Measurements from ENCODE around the gene CTSZ. TPM values are rescaled to one million over a fixed set of nuclear protein-coding genes. Genes with fewer than 3 reads are reported as not detected.

Gene CTSZ
- polyA plus RNA-seq, 6 donors from 2014 or later, result 15.7 to 39.6 (median 25.4) TPM

DNA sequence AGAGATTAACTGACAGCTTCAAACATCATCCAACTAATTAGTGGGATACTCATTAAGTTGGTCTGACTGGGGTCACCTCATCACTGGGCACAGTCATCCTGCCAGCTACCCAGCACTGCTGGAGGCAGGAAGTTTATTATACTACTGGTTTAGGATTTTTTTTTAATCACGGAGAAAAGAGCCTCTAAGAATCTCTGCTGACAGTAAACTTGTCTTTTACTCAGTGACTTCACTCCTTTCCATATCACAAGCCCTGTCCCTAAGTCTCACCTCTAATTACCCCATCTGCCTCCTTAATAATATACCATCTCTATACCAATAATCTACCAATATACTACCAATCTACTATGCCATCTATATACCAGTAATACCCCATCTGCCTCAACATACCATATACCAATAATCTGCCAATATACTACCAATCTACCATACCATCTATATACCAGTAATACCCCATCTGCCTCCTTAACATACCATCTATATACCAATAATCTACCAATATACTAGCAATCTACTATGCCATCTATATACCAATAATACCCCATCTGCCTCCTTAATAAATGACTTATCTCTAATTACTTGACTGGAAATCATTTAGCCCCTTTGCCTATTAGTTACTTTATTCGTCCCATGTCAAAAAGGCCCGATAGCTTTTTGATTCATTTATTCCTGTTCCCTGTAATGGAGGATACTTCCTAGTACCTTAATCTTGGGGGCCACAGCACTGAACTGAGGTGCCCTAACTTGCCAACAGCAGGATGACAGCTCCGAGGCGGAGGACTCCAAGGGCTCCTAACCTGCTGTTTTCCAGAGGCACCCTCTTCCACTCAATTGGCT is 20.1 kb upstream of the CTSZ start:
- no peak for DNase-seq
- H3K9me3 Mint-ChIP-seq, result no peaks in the 10 kb centered on the region
- H3K36me3 Mint-ChIP-seq, result peaks cover 0 to 18% of the 10 kb centered on the region in 2 donors
- H3K4me1 Mint-ChIP-seq, result peaks cover 33 to 57% (median 51%) of the 10 kb centered on the region in 3 donors
- ATAC-seq (ENCODE audit: low read depth in 2 of 2), result no peak
- H3K27me3 Mint-ChIP-seq, result no peaks in the 10 kb centered on the region
- H3K4me3 Mint-ChIP-seq, result peak overlapping the region in 1 of 8 donors; percentile 15
- H3K27ac Mint-ChIP-seq, result peak overlapping the region in 5 of 6 donors; percentile 2 to 30 (median 10)

DNA sequence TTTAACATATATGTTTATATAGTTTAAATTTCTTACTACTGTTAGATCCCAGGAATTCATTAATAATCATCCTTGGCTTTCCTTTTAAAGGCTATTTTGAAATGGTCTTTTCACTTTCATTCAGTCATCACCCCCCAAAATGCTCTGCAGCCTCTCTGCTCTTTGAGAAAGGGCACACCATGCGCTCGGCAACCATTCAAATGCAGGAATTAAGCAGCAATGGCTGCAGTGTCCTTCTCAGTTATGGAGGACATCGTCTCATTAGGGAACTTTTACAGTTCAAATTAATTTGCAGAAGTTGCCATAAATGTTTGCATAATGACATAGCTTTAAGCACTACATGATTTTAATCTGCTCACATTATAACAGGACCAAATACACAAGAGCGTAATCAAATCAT is 18.5 kb upstream of the CTSZ start:
- H3K36me3 Mint-ChIP-seq, result peaks cover 0 to 18% of the 10 kb centered on the region in 2 donors
- H3K27me3 Mint-ChIP-seq, result no peaks in the 10 kb centered on the region
- no peak for ATAC-seq (ENCODE audit: low read depth in 2 of 2)
- H3K4me3 Mint-ChIP-seq, result no peak overlapping the region
- H3K27ac Mint-ChIP-seq, result peak overlapping the region in 2 of 6 donors; percentile 75 to 78
- H3K9me3 Mint-ChIP-seq, result no peaks in the 10 kb centered on the region
- DNase-seq, result no peak
- peaks cover 25 to 46% (median 45%) of the 10 kb centered on the region in 3 donors for H3K4me1 Mint-ChIP-seq

DNA sequence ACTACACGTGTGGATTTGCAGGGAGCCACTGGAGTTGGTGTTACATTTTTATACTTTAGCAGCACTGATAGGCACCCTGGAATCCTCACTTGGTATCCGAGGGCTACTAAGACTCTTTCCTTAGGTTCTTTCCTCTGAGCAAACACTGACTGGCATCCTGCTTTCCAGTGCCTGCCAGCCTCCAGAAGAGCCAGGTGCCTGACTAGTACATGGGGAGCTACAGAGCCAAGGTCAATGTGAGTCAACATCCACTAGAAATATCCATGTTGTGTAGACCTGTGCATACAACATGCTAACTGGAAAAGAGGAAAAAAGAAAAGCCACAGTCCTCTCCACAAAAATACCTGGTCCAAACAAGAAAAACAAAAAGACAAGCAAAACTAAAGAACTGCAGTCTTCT is 18.0 kb upstream of the CTSZ start:
- DNase-seq (no peak), ATAC-seq (ENCODE audit: low read depth in 2 of 2) (no peak)
- Mint-ChIP-seq H3K4me3 (no peak overlapping the region), H3K36me3 (peaks cover 0 to 18% of the 10 kb centered on the region in 2 donors), H3K9me3 (no peaks in the 10 kb centered on the region), H3K27me3 (no peaks in the 10 kb centered on the region), H3K27ac (no peak overlapping the region), H3K4me1 (peaks cover 22 to 42% (median 41%) of the 10 kb centered on the region in 3 donors)

DNA sequence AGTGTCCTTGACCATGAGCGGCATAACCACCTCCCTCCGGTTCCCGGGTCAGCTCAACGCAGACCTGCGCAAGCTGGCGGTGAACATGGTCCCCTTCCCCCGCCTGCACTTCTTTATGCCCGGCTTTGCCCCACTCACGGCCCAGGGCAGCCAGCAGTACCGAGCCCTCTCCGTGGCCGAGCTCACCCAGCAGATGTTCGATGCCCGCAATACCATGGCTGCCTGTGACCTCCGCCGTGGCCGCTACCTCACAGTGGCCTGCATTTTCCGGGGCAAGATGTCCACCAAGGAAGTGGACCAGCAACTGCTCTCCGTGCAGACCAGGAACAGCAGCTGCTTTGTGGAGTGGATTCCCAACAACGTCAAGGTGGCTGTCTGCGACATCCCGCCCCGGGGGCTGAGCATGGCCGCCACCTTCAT is 17.1 kb upstream of the CTSZ start:
- DNase-seq (no peak), ATAC-seq (ENCODE audit: low read depth in 2 of 2) (no peak)
- Mint-ChIP-seq H3K4me3 (no peak overlapping the region), H3K36me3 (peaks cover 0 to 18% of the 10 kb centered on the region in 2 donors), H3K9me3 (no peaks in the 10 kb centered on the region), H3K4me1 (peaks cover 17 to 35% (median 31%) of the 10 kb centered on the region in 3 donors), H3K27me3 (no peaks in the 10 kb centered on the region), H3K27ac (no peak overlapping the region)

DNA sequence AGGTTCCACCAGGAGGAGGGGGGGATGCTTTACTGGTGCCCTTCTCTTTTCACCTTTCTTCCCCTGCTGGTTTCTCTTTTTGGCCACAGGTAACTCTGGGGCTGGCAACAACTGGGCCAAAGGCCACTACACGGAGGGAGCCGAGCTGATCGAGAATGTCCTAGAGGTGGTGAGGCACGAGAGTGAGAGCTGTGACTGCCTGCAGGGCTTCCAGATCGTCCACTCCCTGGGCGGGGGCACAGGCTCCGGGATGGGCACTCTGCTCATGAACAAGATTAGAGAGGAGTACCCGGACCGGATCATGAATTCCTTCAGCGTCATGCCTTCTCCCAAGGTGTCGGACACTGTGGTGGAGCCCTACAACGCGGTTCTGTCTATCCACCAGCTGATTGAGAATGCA is 16.6 kb upstream of the CTSZ start:
- Mint-ChIP-seq H3K27me3 (no peaks in the 10 kb centered on the region), H3K4me3 (no peak overlapping the region), H3K36me3 (peaks cover 0 to 18% of the 10 kb centered on the region in 2 donors)

DNA sequence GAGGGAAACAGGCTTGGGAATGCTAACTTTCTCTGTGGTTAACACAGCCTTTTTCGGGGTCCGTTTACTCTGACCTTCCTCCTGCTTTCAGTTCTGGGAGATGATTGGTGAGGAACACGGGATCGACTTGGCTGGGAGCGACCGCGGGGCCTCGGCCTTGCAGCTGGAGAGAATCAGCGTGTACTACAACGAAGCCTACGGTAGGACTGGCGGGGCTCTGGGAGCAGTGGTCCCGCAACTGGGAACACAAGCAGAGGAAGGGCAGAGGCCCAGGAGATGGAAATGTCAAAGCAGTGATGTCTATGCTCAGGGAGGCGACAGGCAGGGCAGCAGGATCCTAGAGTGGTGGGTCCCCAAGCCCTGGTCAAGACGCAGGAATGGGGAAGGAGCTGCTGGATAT is 15.7 kb upstream of the CTSZ start:
- Mint-ChIP-seq H3K4me3 (peak overlapping the region in 1 of 8 donors; percentile 10), H3K27ac (peak overlapping the region in 3 of 6 donors; percentile 26 to 53 (median 30)), H3K27me3 (no peaks in the 10 kb centered on the region), H3K4me1 (peaks cover 22 to 31% (median 23%) of the 10 kb centered on the region in 3 donors), H3K9me3 (no peaks in the 10 kb centered on the region), H3K36me3 (peaks cover 0 to 17% of the 10 kb centered on the region in 2 donors)
- no peak for ATAC-seq (ENCODE audit: low read depth in 2 of 2)
- DNase-seq, result no peak

More for the DNA sequence above, 16.6 kb upstream of the CTSZ start:
- Mint-ChIP-seq H3K9me3 (no peaks in the 10 kb centered on the region), H3K27ac (peak overlapping the region in 2 of 6 donors; percentile 38 to 67), H3K4me1 (peaks cover 17 to 31% (median 26%) of the 10 kb centered on the region in 3 donors)
- DNase-seq, result no peak
- ATAC-seq (ENCODE audit: low read depth in 2 of 2), result no peak

DNA sequence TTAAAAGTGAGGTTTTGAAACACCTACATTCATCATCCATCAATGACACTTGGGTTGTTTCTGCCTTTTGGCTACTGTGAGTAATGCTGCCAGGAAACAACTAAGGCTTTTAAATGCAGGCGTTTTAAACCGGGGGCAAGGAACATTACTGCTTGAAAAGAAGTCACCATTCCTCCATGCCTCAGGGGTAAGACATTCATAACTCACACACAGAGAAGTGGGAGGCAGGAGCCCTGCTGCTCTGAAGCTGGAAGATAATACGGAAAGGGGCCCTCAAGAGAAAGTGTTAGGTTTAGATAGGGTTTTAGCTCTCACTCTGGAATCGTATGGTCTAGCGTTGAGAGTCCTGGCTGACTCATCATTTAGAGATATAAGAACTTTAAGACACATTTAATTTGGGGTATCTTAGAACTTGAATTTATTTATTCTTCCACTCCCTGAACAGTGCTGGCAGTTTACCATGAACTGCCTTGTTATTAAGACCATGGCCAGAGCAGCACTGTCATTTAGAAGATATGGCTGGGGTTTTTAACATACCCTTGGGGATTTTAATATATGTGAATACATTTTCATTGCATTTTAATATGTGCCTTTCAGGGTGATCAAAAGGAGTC is 14.0 kb upstream of the CTSZ start:
- Mint-ChIP-seq H3K9me3 (no peaks in the 10 kb centered on the region), H3K27ac (peak overlapping the region in 2 of 6 donors; percentile 14 to 30), H3K36me3 (peaks cover 0 to 7% of the 10 kb centered on the region in 2 donors), H3K27me3 (no peaks in the 10 kb centered on the region), H3K4me1 (peaks cover 27 to 35% (median 32%) of the 10 kb centered on the region in 3 donors), H3K4me3 (no peak overlapping the region)
- ATAC-seq (ENCODE audit: low read depth in 2 of 2), result no peak
- no peak for DNase-seq

DNA sequence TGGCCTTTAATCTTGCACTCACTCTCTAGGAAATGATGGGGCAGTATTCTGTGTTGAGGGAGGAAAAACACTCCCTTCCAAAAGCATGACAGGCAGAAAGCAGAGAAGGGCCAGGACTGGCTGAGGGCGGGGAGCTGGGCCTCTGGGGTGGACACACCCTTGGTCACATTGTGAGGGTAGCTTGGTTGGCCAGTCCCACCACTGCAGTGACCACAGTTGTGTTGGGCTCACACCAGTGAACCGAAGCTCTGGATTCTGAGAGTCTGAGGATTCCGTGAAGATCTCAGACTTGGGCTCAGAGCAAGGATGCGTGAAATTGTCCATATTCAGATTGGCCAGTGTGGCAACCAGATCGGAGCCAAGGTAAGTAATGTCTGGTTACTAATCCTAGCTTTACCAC is 12.2 kb upstream of the CTSZ start, which contains the start of gene TUBB1:
Gene TUBB1 (plus strand): TSS at position 213 of the 400 bp plus-strand sequence. CDS start 94 bp downstream, at position 307.
- Mint-ChIP-seq H3K9me3 (no peaks in the 10 kb centered on the region), H3K27ac (peak within 1 kb of the TSS in 5 of 6 donors; percentile 24 to 74 (median 57)), H3K4me3 (no peak within 1 kb of the TSS), H3K4me1 (peaks cover 28 to 40% (median 33%) of the 10 kb centered on the region in 3 donors), H3K27me3 (no peaks in the 10 kb centered on the region), H3K36me3 (peaks cover 0 to 7% of the 10 kb centered on the region in 2 donors)
- DNase-seq (no peak), ATAC-seq (ENCODE audit: low read depth in 2 of 2) (no peak)

DNA sequence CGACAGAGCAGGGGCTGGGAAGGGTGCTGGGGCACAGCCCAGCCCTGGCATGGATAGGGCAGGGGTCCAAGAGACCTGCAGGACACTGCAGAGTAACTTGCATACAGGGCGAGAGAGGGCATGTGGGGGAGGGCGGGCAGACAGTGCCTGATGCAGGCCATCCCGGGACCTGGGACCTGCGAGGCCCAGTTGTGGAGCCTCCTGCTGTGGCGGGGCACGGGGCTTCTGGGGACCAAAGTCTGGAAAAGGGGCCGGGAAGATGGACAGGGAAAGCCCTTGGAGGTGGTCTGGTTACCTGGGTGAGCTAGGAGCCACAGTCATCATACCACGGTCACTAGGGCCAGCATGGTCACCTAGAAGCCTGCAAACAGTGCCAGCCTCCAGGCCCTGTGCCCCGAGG is 11.8 kb upstream of the CTSZ start:
- Mint-ChIP-seq H3K9me3 (no peaks in the 10 kb centered on the region), H3K4me1 (peaks cover 30 to 42% (median 37%) of the 10 kb centered on the region in 3 donors), H3K27ac (peak overlapping the region in 4 of 6 donors; percentile 24 to 74 (median 56)), H3K4me3 (no peak overlapping the region), H3K36me3 (peaks cover 0 to 7% of the 10 kb centered on the region in 2 donors), H3K27me3 (no peaks in the 10 kb centered on the region)
- no peak for ATAC-seq (ENCODE audit: low read depth in 2 of 2)
- DNase-seq, result no peak

DNA sequence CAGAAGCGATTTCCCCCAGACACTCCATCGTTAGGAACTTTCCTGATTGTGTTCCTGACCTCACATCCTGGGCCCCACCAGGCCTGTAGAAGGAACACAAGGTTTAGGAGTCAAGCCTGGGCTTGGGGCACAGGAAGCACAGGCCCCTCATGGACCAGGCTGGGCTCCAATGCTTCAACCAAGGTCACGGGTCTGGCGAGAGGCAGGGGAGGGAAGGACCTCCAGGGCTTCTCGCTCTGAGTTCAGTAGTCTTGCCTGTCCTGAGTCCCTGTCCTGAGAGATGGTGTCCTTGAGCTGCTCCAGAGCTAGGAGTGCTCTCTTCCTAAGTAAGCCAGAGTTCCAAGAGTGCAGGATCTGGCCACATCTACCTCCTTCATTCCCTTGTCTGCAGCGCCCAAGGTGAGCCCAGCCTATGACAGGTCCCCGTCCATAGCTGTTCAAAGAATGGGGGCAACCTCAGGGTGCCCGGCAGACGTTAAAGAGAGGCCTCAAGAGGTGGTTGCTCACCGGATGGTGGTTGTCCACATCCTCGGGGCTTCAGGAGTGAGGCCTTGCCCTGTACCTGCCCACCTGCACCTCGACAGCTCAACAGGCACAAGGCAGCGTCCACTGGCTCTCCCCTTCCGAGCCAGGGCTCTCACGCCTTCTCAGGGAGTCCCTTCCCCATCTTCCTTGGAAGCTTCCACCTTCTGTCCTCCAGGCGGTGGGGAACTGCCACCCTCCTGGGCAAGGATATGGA is 10.6 kb upstream of the CTSZ start:
- Mint-ChIP-seq H3K27me3 (no peaks in the 10 kb centered on the region), H3K27ac (peak overlapping the region in 4 of 6 donors; percentile 80 to 90 (median 86)), H3K36me3 (peaks cover 0 to 9% of the 10 kb centered on the region in 2 donors), H3K9me3 (no peaks in the 10 kb centered on the region), H3K4me1 (peaks cover 35 to 48% (median 40%) of the 10 kb centered on the region in 3 donors), H3K4me3 (peak overlapping the region in 6 of 8 donors; percentile 26 to 80 (median 72))
- ATAC-seq (ENCODE audit: low read depth in 2 of 2), result no peak
- DNase-seq, result no peak

DNA sequence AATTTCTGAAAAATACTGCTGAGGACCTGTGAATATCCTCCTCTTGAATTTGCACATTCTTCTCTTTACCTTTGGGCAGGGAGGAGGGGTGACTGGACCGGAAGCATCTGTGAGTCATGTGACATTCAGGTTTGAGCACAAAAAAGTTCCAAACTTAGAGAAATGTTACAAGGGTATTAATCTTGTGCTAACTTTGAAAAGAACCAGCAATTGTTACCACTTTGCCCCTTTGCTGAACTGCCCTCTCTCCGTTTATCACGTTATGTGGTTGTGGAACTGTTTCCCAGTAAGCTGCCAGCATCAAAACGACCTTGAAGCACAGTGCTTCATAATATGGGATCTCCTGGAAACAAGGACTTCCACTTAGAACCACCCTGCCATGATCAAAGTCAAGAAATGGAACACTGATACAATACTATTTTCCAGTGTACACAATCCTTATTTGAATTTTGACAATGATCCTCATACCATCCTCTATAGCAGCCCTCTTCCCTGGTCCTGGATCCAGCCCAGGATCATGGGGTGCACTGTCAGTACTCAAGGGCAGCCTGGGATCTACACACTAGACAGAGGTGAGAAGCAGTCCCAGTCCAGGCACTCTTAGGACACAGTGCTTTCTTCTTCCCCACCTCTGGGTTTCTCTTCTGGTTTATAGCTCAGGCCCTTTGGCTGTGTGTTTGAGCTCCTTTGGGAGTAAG is 9.9 kb upstream of the CTSZ start:
- Mint-ChIP-seq H3K27ac (peak overlapping the region; percentile 51 to 90 (median 82)), H3K27me3 (no peaks in the 10 kb centered on the region), H3K4me3 (peak overlapping the region; percentile 60 to 87 (median 76)), H3K4me1 (peaks cover 37 to 45% (median 43%) of the 10 kb centered on the region in 3 donors), H3K9me3 (no peaks in the 10 kb centered on the region), H3K36me3 (peaks cover 0 to 5% of the 10 kb centered on the region in 2 donors)
- peak; percentile 90 to 93 for ATAC-seq (ENCODE audit: low read depth in 2 of 2)
- DNase-seq, result peak; percentile 47

DNA sequence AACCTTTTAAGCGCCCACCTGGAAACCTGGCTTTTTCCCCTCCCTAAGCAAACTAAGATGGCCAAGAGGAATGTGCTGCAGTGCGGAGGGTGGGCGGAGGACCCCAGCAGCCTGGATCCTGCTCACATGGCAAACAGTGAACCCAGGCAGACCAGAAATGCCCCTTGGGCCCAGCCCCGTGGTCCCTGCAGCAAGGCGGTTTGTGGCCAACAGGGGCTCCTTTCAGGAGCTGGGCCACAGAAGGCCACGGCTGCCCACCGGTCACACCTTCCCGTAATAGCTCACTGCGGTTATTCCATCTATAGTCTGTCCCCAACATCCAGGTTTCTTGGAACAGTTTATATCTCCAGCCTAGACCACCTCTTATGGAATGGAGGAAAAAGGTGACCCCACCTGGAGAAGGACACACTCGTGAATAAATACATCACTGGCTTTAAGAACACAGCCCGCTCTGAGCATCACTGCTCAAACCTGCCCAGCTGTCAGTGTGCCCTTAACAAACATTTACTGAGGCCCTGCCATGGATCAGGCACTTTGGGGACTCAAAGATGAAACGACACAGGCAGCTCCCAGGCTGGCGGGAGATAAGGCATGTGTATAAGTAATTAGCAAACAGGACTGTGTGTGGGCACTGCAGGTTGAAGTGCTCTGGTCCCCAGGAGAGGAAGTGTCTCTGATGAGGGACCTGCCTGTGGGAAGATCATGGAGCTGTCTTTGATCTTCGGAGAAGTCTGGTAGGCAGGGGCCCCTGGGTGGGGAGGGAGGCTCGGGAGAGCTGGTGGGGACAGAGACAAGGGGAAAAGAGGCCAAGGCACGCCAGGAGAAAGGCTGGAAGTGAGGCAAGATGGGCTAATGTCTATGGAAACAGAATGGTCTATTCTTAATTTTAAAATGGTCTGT is 9.0 kb upstream of the CTSZ start:
- H3K27me3 Mint-ChIP-seq, result no peaks in the 10 kb centered on the region
- peaks cover 0 to 5% of the 10 kb centered on the region in 2 donors for H3K36me3 Mint-ChIP-seq
- peak overlapping the region; percentile 60 to 87 (median 76) for H3K4me3 Mint-ChIP-seq
- H3K9me3 Mint-ChIP-seq, result no peaks in the 10 kb centered on the region
- peaks cover 43 to 51% (median 48%) of the 10 kb centered on the region in 3 donors for H3K4me1 Mint-ChIP-seq
- H3K27ac Mint-ChIP-seq, result peak overlapping the region; percentile 10 to 95 (median 86)
- ATAC-seq (ENCODE audit: low read depth in 2 of 2) (peak; percentile 48 to 50), DNase-seq (no peak)
